Endothelial cell of hepatic sinusoid (primary cell): ENCODE data around the gene SPECC1L.

Experiments used
- in situ Hi-C: cut with HindIII; loops from 2 replicates; pipeline ENCODE4 v1.10.0; 2017; ENCODE audit warnings: low sequenced_read_pairs

SPECC1L gene

DNA sequence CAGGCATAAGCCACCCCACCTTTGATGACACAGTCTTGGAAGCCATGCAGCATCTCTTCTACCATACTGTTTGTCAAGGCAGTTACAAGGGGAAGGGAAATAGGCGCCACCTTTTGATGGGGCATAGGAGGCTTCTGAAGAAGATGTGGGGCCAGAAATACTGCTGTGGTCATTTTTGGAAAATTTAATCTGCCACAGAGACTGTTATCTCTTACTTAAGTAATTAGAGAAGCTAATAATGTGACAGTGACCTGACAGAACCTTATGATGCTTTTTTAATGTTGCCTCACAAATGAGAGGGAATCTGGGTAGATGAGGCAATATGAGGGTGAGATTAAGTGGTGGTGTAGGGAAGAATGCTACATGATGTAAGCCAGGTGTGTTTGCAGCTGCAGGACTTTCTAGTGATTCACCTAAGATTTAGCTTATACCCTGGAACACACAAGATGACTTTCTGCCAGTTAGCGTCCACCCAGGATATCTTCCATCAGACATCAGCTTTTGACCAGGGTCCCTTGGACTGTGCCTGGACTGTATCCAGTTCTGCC is 122.5 kb downstream of the SPECC1L start:
- in situ Hi-C loops: no loop called here

DNA sequence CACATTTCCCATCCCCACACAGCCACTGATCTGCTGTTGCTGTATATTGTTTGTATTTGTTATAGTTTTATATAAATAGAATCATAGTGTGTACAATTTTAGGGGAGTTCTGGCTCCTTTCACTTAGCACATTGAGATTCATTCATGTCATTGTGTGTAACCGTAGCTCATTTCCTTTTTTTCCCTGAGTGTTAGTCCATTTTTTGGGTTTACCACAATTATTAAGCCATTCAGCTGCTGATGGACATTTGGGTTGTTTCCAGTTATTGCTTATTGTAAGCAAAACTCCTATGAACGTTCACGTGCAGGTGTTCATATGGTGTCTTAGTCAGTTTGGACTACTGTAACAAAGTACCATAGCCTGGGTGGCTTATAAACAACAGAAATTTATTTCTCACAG is 123.2 kb downstream of the SPECC1L start:
- in situ Hi-C loops: no loop called here

DNA sequence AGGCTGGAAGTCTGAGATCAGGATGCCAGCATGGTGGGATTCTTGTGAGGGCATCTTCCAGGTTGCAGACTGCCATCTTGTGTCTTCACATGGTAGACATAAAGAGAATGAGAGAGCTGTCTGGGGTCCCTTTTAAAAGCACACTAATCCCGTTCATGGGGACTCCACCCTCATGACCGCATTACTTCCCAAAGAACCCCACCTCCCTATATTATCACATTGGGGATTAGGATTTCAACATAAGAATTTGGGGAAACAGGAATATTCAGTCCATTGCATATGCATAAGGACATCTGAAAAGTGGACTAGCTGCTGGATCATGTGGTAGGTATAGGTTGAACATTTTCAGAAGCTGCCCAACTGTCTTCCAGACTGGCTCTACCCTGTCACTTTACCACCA is 123.6 kb downstream of the SPECC1L start:
- in situ Hi-C loops: no loop called here

DNA sequence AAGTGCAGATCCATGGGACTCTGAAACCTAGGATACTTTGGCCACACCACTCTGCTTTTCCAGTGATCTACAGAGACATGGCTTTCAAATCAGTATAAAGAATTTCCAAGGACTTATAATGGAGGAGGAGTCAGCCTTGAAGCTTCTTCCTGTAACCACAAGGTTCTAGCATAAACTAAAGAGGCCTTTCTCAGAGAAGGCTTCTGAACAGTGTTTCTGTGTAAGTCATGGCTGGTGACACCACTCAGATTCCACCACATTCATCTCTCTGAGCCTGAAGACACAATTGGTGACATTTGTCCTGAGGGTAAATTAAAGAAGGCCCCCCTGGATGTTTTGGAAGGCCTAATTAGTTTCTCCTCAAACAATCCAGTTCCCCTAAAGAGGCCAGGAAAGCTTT is 127.8 kb downstream of the SPECC1L start:
- in situ Hi-C loops: no loop called here

DNA sequence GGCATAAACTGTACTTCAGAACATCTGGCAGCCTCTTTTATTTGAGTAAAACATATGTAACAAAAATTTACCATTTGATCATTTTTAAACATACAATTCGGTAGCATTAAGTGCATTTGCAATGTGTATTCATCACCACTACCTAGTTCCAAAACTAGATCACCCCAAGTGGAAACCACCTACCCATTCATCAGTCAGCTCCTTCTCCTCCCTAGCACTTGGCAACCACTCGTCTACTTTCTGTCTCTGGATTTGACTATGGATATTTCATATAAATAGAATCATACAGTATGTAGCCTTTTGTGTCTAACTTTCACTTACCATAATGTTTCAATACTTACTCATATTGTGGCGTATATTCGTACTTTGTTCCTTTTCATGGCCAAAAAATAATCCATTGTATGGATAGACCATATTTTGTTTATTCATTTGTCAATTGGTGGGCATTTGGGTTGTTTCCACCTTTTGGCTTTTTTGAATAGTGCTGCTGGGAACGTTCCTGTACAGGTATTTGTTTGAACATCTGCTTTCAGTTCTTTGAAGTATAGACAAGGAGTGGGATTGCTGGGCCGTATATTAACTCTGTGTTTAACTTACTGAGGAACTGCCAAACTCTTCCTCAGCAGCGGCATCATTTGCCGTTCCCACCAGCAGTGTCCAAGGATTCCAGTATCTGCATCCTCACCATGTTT is 129.5 kb downstream of the SPECC1L start:
- in situ Hi-C loops: no loop called here

DNA sequence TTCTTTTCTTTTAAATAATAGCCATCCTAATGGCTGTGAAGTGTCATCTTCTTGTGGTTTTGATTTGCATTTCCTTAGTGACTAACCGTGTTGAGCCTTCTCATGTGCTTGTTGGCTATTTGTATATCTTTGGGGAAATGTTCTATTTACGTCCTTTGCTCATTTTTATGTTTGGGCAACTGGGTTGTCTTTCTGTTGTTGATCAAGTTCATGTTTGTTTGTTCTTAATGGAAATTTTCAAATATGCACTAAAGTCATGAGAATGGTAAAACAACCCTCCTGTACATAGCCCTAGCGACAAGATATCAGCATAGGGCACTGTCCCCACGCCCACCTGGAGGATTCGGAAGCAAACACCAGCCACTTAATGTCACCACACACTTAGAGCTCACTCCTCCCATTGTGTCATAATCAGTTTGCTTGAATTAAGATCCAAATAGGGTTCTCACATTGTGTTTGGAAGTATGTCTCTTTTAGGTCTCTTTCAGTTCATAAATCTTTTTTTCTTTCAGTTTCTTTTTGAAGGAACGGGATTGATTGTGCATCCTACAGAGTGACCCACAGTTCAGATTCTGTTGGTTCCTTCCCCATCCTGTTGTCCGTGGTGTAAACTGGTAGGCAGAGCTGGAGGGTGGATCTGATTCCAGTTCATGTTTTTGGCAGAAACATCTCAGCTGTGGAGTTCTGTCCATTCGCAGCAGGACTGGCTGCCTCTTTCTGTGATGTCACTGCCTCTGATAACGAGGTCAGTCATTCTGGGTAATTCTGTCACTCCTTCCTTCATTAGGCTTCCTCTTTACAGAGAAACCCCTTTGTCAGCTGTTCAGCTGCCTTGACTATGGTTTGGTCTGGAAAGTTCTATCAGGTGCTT is 130.3 kb downstream of the SPECC1L start:
- in situ Hi-C loops: no loop called here

DNA sequence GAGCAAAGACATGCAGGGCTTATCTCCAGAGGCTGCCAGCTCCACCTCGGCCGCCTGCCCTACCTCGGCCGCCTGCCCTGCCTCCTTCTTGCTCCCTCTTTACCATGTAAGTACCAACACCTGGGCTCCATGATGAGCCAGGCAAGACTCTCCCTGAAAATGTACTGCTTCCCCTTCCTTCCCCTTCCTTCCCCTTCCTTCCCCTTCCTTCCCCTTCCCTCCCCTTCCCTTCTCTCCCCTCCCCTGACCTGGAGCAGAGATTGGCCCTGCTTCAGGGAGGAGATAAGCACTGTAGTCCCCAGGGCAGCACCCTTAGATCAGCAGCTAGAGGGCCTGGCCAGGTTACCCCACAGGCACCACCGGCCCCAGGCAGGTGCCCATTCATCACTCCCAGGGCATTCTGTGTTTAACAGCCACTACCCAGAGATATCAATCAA is 131.3 kb downstream of the SPECC1L start:
- in situ Hi-C loops: no loop called here

DNA sequence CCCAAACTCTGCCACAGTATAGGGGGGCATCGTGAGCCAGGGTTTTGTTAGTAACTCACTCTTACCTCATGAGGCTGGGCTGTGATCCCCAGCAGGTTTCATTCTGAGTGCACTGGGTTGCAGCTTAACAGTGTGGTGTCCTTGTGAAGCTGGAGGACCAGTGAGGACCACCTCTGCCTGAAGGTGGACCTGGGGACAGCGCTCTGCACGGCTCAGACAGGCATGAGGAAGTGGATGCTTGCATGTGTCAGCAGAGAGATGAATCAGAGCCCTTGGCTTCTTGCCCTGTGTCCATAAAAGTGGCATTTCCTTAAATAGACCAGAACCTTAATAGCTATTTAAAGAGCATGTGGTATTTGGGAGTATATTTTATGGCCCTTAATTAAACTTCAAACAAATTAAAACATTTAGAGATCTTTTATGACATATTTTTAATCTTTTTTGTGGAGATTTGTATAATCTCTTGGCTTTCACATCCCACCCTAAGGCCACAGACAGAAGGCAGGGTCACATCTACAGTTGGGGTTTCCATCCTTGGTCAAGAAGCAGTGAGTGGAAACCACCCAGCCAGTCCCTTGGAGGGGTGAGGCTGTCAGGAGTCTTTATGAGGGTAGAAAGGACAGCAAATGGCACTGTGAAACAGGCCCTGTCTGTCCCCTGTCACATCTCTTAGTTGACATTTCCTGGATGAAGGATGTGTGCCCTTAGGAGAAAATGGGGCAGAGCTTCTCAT is 132.0 kb downstream of the SPECC1L start:
- in situ Hi-C loops: no loop called here

DNA sequence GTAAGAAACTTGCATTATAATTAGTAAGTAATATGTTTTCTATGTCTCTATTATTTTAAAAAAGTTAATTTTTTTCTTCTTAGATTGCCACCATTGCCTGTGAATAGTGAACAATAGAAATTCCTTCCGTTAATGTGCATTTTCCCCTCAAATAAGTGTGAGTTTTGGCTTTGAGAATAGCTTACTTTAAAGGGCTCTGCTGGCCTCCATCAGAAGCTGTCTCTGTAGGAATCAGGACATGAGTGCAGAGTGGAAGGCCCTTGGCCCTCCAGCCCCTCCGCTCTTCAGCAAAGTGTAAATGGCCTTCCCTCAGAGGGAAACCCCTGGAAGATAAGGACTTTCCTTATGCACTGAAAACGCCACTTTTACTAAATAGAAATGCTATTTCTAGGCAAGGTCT is 132.7 kb downstream of the SPECC1L start:
- in situ Hi-C loops: no loop called here

DNA sequence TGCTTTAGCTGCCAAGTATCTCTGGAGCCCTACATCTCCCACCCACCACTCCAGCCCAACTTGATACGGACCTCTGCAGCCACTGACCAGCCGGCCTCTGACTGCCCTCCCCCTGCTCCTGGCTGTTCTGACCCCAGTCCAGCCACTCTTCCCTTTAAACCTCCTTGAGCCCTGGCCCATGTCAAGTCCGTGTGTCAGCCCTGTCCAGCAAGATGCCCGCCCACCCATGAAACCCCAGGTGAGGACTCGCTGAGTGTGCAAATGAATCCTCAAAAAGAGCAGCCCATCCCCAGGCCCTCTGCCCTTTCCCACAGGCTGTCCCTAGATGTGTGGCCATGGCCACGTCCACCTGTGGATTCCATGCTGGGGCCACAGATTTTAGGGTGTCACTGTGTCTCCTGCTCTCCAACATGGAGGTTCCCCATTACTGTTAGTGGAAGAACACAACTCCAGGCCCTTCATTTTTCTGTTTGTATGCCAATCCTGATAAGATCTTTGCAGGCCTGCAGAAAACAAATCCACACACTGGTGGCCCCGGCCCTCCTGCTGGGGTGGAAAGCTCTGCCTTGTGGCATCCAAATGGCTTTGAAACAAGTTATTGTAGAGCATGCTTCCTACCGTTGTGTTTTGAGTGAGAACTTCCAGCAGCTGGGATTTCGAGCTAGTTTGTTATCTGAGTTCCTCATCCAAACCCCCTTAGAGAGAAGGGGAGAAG is 134.1 kb downstream of the SPECC1L start:
- in situ Hi-C loops: loop anchor here (5.0 kb wide), 3 partner anchors 52 to 108 kb away; no protein-coding TSS in a partner anchor

DNA sequence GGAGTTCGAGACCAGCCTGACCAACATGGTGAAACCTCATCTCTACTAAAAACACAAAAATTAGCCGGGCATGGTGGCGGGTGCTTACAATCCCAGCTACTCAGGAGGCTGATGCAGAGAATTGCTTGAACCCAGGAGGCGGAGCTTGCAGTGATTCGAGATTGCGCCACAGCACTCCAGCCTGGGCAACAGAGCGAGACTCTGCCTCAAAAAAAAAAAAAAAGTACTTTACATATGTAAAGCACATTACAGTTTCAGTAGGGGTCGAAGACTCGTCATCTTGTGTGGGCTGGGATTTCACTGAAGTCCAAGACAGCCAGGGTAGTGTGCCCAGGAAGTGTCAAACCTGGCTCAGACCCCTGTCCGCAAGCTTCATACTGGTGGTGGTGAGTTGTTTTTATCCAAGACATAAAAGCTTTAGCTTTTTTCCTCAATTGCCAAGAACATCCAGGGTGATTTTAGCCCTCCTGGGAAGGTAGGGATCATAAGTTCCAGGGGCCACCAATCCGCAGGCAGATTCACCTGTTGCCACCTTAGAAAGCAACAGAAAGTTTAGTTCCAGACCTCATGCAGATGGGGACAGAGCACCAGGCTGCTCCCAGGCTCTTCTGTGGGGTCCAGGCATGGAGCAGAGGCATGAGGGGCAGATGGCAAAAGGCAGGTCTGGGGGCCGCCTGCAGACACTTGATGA is 135.1 kb downstream of the SPECC1L start:
- in situ Hi-C loops: loop anchor here (5.0 kb wide), 3 partner anchors 53 to 107 kb away; no protein-coding TSS in a partner anchor

DNA sequence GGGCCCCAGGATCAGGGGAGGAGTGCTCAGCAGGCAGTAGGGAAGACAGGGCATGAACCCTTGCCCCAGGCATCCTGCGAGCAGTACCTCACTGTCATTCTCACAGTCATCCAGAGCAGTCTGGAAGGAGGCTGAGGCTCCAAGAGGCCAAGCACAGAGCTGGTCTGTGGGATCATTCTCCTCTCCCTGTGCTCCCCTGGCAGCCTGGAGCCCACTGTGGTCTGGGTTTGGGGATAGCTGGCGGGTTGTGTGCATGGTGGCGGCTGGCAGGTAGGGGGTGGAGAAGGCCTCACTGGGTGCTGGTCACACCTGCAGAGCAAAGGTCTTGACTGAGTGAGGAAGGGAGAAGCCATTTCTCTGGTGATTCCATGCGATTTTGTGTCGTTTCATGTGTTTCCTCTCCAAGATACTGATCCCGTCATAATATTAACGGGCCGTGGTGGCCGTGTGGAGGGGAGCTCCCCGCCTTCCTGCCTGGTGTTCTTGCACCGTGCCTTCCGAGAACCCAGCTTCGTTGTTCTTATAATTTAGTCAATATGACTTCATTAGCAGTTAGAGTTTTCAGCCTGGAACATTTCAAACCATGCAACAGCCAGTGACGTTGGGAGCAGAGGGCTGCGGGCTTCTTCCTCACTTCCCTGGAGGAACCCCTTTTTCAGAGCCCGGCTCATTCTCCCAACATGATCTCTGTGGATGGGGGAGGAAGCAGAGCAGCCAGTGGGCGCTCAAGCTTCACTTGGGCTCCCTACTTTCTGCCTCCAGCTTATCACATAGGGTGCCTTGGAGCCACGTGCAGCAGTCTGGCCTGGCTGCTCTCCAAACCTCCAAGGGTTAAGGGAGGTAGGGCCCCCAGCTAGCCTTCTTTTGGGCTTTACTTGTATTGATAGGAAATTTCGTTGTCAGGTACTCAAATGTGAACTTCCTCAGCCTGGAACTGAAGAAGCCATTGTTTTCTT is 136.0 kb downstream of the SPECC1L start:
- in situ Hi-C loops: loop anchor here (5.0 kb wide), 3 partner anchors 54 to 106 kb away; no protein-coding TSS in a partner anchor

DNA sequence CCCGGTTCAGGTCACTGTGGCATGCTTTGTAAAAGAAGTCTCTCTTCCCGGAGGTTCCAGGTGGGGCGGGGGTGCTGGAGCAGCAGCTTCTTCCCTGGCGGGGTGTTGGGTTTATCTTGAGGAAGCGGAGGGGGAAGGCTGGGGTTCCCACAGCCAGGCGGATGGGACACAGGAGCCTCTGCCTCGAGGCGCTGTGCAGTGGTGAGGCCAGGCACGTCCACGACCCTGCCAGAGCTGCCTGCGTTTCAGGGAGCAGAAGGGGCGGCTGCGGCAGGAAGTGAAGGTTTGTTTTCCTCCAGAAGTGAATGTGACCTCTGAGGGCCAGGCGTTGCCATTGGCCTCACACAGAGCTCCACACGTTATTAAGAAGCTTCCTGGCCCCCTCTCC is 136.6 kb downstream of the SPECC1L start:
- in situ Hi-C loops: loop anchor here (5.0 kb wide), 3 partner anchors 55 to 105 kb away; no protein-coding TSS in a partner anchor

DNA sequence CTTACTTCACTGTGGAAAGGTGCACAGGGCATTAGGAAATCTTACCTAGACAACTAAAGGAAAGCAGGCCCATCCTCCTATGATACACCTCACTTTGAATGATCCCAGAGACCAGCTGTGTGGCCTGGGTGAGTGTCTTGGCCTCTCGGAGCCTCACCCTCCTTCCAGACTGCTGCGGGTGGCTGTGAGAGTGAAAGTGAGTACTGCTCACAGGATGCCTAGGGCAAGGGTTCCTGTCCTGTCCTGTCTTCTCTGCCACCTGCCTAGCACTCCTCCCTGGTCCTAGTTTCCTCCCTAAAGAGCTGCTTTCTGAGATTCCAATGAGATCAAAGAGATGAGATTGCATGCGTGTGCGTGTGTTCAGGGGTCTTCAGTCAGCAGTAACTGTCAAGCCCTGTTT is 137.3 kb downstream of the SPECC1L start:
- in situ Hi-C loops: loop anchor here (5.0 kb wide), 3 partner anchors 54 to 104 kb away; no protein-coding TSS in a partner anchor

DNA sequence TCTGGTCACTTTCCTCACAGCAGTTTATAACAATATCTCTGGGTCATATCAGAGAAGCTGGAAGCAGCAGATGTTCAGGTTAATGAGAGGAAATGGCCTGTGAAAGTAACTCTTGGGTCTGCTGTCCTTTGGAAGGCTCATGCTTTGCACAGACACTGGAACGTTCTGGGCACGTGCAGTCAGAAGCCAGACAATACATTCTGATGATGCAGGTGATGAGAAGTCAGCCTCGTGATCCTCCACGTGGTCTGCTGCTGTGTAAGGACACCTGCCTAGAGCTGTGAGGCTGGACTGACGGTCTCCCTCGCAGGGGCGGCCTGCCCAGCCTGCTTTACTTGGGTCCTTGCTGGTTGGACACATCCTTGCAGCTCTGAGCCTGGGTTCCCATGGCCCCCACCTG is 138.0 kb downstream of the SPECC1L start:
- in situ Hi-C loops: loop anchor here (5.0 kb wide), 3 partner anchors 54 to 104 kb away; no protein-coding TSS in a partner anchor

DNA sequence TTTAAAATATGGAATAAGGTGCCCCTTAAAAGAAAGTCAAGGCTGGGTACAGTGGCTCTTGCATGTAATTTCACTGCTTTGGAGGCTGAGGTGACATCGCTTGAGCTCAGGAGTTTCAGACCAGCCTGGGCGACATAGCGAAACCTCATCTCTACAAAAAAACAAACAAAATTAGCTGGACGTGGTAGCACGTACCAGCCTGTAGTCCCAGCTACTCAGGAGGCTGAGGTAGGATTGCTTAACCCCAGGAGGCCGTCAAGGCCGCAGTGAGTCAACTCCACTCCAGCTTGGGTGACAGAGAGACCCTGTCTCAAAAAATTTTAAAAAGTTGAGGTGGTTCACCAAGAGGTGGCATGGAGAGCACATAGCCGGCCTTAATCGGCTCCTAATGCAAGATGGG is 139.1 kb downstream of the SPECC1L start:
- in situ Hi-C loops: loop anchor here (5.0 kb wide), 3 partner anchors 53 to 103 kb away; no protein-coding TSS in a partner anchor

DNA sequence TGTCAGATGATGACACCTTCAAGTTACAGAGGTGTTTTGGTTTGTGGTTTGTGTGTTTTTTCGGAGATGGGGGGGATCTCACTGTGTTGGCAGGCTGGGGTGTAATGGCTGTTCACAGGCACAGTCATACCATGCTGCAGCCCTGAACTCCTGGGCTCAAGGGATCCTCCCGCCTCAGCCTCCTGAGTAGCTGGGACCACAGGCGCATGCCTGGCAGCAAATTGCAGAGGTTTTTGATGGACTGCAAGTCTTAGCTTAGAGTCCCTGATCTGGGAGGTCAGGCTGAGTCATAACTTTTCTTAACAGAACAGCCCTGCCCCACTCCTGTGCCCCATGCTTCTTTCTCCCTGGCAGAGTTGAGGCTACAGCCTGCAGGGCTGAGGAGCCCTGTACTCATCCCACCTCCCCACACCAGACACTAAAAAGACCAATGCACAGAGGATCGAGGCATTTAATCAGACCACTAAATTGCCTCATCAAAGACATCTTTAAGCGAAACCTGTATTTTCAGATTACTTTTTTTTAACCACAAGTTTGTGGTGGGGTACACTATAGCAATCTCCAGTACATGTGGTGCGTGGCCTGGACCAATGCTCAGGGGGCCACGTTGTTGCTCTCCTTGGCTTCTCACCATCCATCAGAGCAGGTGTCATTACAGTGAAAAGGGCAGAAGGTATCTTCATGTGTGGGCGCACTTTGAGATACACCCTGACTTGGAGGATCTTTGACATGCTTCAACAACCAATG is 139.7 kb downstream of the SPECC1L start:
- in situ Hi-C loops: no loop called here
